K562 (cell line): ENCODE results near the gene ZNF485. TPM values are rescaled to one million over a fixed set of nuclear protein-coding genes. Genes with fewer than 3 reads are reported as not detected.
A peak's percentile ranks its signal among the peaks of the same experiment; 100 is the strongest.

ENCODE experiments used
- BRF1 ChIP-seq: IDR thresholded peaks from 3 replicates; pipeline ENCODE4 v1.6.1; 2011; ENCODE audit warnings: borderline replicate concordance, mild to moderate bottlenecking; ENCODE audit not compliant: insufficient read length; ENCODE audit errors: extremely low read depth
- CTCFL ChIP-seq: IDR thresholded peaks from 2 replicates; pipeline ENCODE4 v1.6.1; 2011; ENCODE audit warnings: borderline replicate concordance, low read depth, mild to moderate bottlenecking, moderate library complexity, low read length; ENCODE audit not compliant: insufficient read depth, poor library complexity, severe bottlenecking
- ETV5 ChIP-seq: sonication (generic); formaldehyde crosslinking; IDR thresholded peaks from 2 replicates; pipeline ENCODE4 v1.4.0; 2020; ENCODE audit warnings: low read depth, mild to moderate bottlenecking, missing genetic modification reagents
- MXI1 ChIP-seq: IDR thresholded peaks from 2 replicates; pipeline ENCODE4 v1.6.1; 2011; ENCODE audit warnings: low read depth, mild to moderate bottlenecking, improper control_type of control experiment, low read length
- NFE2 ChIP-seq: IDR thresholded peaks from 2 replicates; pipeline ENCODE4 v1.6.1; 2014; ENCODE audit warnings: antibody characterized with exemption, low read depth
- NFXL1 ChIP-seq: fragments of 450-650 bp; formaldehyde crosslinking; IDR thresholded peaks from 2 replicates; pipeline ENCODE4 v1.4.0; 2021; ENCODE audit warnings: mild to moderate bottlenecking
- SIN3A ChIP-seq, 2 experiments: fragments of 150-350 bp in 1 of 2; IDR thresholded peaks; 2 replicates each; pipeline ENCODE4 v1.6.1; 2011 to 2016; ENCODE audit warnings: borderline replicate concordance in 2 of 2, low read depth in 2 of 2, low read length in 2 of 2, mild to moderate bottlenecking in 2 of 2, moderate library complexity in 2 of 2; ENCODE audit not compliant: control insufficient read depth in 1 of 2
- polyA plus RNA-seq, 8 experiments: library from polyadenylated mRNA; depleted of rRNA in 4 of 8; stranded (reverse) in 5 of 8; unstranded in 3 of 8; fragments of >200 nt; fragmentation: Nextera tagmentation in 2 of 8; fragmentation: Illumina TruSeq in 1 of 8; extraction: Ambion mirVana in 2 of 8; extraction: Trizol in 1 of 8; gene quantifications; 2 replicates each; pipeline versions ENCODE4 v1.2.1 to v1.2.3, GENCODE V29; 2011 to 2014; ENCODE audit warnings: inconsistent platforms in 1 of 8, missing spikeins in 1 of 8
- total RNA-seq, 7 experiments: library from RNA; depleted of rRNA in 6 of 7; stranded (reverse); fragments of >200 nt in 6 of 7; fragmentation: Illumina TruSeq in 2 of 7; extraction: Trizol in 2 of 7; gene quantifications; 2 replicates each; pipeline versions ENCODE4 v1.2.1 to v1.2.3, GENCODE V29; 2011 to 2021; ENCODE audit warnings: low replicate concordance in 1 of 7

ZNF485 gene
- total and polyA plus RNA-seq, 9 of the 15 experiments (the other 6 are each of a cell fraction or from before 2014, with no cell fraction given) = 8.0 to 18.7 (median 11.9) TPM

DNA sequence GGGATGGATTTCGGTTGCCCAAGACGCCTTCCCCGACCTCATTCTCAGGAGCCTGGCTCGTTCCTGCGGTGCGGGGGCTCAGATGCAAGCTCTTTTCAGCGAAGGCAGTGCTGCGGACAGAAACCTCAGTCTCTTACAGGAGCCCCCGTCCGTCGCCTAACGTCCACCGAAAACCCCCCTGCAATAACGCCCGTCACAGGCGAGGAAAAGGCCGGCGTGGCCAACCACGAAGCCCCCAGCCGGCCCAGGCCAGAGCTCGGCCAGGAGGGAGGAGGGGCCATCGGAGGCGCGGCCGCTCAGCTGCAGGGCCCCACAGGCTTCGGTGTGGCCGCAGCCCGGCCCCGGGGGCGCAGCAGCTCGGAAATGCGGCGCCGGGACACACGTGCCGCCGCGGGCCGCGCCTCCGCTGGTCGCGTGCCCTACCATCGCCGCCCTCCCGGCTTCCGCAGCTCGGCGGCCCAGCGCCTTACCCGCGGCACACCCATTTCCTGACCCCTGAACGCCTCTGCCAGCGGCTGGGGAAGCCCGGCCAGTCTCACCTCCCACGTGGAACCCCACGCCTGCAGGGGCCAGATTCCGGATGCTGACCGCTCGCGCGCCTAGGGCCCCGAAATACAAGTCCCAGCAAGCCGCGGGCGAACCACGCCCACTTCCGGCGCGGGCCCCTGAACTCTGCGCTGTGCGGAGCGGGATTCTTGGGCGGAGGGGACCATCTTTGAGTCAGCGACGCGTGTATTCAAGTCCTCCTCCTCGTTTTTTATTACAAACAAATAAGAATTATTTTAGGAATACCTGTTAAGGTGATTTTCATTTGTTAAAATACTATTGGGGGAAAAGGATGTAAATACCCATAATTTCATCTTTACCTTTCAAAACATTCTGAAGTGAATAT lies 32.0 kb upstream of the ZNF485 start, which contains the start of gene ZNF239 (continued):
- TF ChIP-seq CTCFL (peak; percentile 5), ETV5 (CRISPR knock-in tag) (peak; percentile 49; the same call in 1 of the 2 replicates), NFE2 (no peak), NFXL1 (no peak), SIN3A (IDR thresholded peaks at IDR 0.05; ENCODE audit: borderline replicate concordance in 2 of 2, control insufficient read depth in 1 of 2, low read depth in 2 of 2, low read length in 2 of 2) (peak; percentile 91 to 96; a peak in 3 of 4 replicates), BRF1 (no peak), MXI1 (peak; percentile 96)
